Mesodermal cell (in vitro differentiated cells): Measurements from ENCODE around the gene SLAIN2. TPM values are rescaled to one million over a fixed set of nuclear protein-coding genes. Genes with fewer than 3 reads are reported as not detected.
A peak's percentile ranks its signal among the peaks of the same experiment; 100 is the strongest.
"Not testable (repeated sequence)": the region's sequence is repeated elsewhere in the genome, so short reads cannot be mapped to it uniquely, and the experiment has no call there.

Experiments
- H3K27ac ChIP-seq: 2 replicates; pipeline ENCODE4 v1.7.0; 2013; ENCODE audit warnings: mild to moderate bottlenecking, low read depth, low read length, moderate library complexity; ENCODE audit not compliant: severe bottlenecking
- H3K36me3 ChIP-seq: 2 replicates; pipeline ENCODE4 v1.7.1; 2013; ENCODE audit warnings: mild to moderate bottlenecking, low read length, moderate library complexity; ENCODE audit not compliant: control insufficient read depth, insufficient read depth
- H3K4me1 ChIP-seq: one replicate; pipeline ENCODE4 v1.7.1; 2013; ENCODE audit warnings: mild to moderate bottlenecking, low read length; ENCODE audit not compliant: insufficient read depth, control insufficient read depth, poor library complexity, severe bottlenecking
- H3K4me3 ChIP-seq: 2 replicates; pipeline ENCODE4 v1.7.0; 2013; ENCODE audit warnings: low read length, control low read depth, mild to moderate bottlenecking; ENCODE audit not compliant: insufficient read depth, poor library complexity, severe bottlenecking; ENCODE audit errors: extremely low read depth
- H3K9me3 ChIP-seq: 2 replicates; pipeline ENCODE4 v1.7.1; 2013; ENCODE audit warnings: mild to moderate bottlenecking, low read length, moderate library complexity; ENCODE audit not compliant: control insufficient read depth
- WGBS, 2 experiments: methylation state at CpG; one replicate each; pipeline ENCODE4 v1.1.5; 2013; ENCODE audit warnings: missing lambda C conversion rate in 2 of 2; ENCODE audit not compliant: insufficient coverage in 2 of 2; 5-methylcytosine and 5-hydroxymethylcytosine counted together
- polyA plus RNA-seq, 2 experiments: library from polyadenylated mRNA; stranded (reverse); fragments of 50-300 nt; gene quantifications; one replicate each; pipeline ENCODE4 v1.2.3, GENCODE V29; 2013

Gene SLAIN2
- polyA plus RNA-seq (2013, experiment 1 of 2) = 53.7 TPM
- 54.1 TPM for polyA plus RNA-seq (2013, experiment 2 of 2)

DNA sequence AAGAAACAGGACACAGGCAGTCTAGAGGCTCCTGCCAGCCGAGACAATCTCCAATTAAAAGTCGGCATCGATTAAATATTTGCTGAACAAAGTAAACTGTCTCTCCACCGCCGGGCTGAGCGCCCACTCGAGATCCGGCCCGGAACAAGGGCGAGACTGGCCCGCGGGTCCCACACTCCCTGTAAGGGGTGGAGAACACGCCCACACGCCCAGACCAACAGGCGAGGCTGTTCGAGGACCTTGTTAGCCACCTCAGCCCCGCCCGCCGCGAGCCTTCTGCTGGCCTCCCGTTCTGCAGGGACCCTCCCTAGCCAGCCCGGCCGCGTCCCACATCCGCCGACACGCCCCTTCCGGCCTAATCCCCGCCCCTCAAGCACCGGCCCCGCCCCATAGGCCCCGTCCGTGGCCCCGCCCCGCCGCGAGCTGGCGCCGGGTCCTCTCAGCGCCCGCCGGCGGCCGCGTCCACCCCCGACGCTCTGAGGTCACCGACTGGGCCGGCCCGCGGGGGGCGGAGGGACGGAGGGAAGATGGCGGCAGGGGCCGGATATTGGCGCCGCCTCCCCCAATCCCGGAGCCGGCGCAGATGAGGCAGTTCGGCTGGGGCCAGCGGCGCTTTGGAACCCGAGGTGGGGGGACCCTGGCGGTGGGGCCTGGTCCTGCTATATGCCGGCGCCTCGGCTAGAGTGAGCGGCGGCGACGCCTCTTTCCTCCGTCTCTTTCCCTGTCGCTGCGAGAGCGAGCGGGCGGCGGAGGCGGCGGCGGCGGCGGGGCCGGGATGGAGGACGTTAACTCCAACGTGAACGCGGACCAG lies at the start of gene SLAIN2:
SLAIN2 (plus strand) TSS at position 565 of the 811 bp plus-strand sequence; CDS start at position 776, 211 bp downstream.
- no peaks in the 10 kb centered on the region for H3K9me3 ChIP-seq
- peaks cover 32% of the 10 kb centered on the region for H3K4me1 ChIP-seq
- H3K4me3 ChIP-seq = peak within 1 kb of the TSS; percentile 95
- 0% methylated on average over 50 to 54 of the region's 89 CpGs for WGBS, 2 experiments
- peak within 1 kb of the TSS; percentile 97 for H3K27ac ChIP-seq
- H3K36me3 ChIP-seq = peaks cover under 1% of the 10 kb centered on the region

DNA sequence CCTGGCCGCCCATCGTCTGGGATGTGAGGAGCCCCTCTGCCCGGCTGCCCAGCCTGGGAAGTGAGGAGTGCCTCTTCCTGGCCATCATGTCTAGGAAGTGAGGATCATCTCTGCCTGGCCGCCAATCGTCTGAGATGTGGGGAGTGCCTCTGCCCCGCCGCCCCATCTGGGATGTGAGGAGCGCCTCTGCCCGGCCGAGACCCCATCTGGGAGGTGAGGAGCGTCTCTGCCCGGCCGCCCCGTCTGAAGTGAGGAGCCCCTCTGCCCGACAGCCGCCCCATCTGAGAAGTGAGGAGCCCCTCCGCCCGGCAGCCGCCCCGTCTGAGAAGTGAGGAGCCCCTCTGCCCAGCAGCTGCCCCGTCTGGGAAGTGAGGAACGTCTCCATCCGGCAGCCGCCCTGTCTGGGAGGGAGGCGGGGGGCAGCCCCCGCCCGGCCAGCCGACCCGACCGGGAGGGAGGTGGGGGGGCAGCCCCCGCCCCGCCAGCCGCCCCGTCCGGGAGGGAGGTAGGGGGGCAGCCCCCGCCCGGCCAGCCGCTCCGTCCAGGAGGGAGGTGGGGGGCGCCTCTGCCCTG lies 49.0 kb upstream of the SLAIN2 start:
- not testable (repeated sequence) for H3K36me3 ChIP-seq, H3K4me3 ChIP-seq, H3K9me3 ChIP-seq, H3K27ac ChIP-seq, H3K4me1 ChIP-seq
- 93 to 99% methylated on average over 14 to 23 of the region's 40 CpGs for WGBS, 2 experiments

DNA sequence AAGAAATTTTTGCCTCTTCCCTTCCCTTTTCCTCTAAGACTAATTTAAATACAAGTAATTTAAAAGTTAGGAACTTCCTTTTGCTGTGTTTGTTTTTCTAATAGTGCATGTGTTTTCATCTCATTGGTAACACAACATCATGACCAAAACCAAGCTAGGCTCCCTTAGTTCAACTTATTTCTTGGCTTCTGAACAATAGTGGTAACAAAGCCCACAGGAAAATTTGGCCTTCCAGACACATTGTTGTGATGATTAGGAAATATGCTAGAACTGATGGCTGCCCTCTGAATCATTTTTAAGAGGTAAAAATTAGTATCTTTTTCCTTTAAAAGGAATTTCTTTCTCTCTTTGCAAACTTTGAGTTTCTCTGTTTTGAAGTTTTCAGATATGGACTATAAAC lies 46.2 kb upstream of the SLAIN2 start:
- Histone ChIP-seq H3K9me3 (no peaks in the 10 kb centered on the region), H3K4me1 (no peaks in the 10 kb centered on the region), H3K4me3 (no peak overlapping the region), H3K36me3 (no peaks in the 10 kb centered on the region), H3K27ac (no peak overlapping the region)

DNA sequence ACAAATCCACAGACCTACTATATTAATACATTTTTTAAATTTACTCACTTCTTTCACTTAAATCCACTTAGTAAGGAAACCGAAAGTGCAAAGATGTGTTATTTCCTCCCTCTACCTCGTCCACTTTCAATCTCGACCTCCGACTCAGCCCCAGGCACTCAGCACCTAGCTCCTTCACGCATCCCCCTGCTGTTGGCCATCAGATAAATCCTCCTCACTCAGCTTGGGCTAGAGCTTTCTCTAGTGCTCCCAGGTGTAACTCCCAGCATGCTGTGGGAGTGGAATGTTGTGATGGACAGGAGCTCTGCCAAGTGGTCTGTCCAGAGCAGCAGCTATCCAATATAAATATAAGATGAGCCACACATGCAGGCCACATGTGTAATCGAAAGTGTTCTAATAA lies 45.0 kb upstream of the SLAIN2 start:
- 85 to 86% methylated on average over 5 of the region's 6 CpGs for WGBS, 2 experiments
- Histone ChIP-seq H3K4me1 (no peaks in the 10 kb centered on the region), H3K4me3 (no peak overlapping the region), H3K9me3 (no peaks in the 10 kb centered on the region), H3K27ac (no peak overlapping the region), H3K36me3 (no peaks in the 10 kb centered on the region)

DNA sequence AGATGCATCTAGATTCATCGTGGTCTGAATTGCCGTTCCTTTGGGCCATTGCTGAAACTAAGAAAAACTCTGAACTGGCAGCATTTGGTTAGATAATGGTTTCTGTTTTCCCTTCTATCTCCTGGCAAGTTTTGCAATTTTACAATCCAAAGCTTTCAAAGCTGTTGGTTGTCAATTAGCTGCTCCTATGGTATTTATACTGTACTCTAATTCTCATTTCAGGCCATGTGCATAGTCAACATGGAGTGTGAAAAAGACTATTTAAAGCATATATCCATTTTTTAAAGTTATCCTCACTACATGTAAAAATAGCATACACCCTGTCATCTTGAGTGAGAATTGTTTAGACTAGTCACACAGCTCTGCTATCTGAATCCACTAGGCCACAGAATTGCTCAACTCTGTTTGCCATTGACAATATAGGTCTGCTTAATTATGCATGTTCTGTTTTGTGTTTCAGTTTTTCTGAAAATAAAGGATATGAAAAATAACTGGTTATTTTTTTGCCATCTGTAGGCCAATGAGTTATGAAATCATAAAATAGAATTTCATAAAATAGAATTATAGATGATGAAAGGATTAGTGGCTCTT lies 44.0 kb upstream of the SLAIN2 start:
- Histone ChIP-seq H3K27ac (no peak overlapping the region), H3K4me3 (no peak overlapping the region), H3K9me3 (no peaks in the 10 kb centered on the region), H3K36me3 (no peaks in the 10 kb centered on the region), H3K4me1 (no peaks in the 10 kb centered on the region)
- WGBS, 2 experiments = 100% methylated on average over 1 to 2 of the region's 2 CpGs

DNA sequence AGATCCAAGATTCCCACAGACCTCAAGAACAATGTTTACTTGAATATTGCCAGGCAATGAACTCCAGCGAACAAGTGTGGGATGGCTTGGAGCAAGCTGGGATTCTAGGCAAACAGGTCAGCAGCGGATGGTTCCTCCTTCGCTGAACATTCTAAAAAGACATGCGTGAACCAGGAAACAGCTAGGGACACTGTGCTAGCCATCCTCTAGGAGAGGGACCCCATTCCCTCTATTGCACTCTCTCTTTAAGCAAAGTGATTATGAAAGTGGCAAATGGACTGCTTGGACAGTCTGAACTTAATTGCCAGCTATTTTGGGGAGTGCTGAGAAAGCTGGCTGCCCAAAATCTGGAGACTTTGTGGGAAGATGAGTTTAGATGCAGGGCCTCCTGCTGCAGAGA lies 41.8 kb upstream of the SLAIN2 start:
- H3K27ac ChIP-seq = no peak overlapping the region
- no peaks in the 10 kb centered on the region for H3K4me1 ChIP-seq
- 91 to 100% methylated on average over 2 to 4 of the region's 4 CpGs for WGBS, 2 experiments
- no peaks in the 10 kb centered on the region for H3K36me3 ChIP-seq
- no peak overlapping the region for H3K4me3 ChIP-seq
- H3K9me3 ChIP-seq = no peaks in the 10 kb centered on the region

DNA sequence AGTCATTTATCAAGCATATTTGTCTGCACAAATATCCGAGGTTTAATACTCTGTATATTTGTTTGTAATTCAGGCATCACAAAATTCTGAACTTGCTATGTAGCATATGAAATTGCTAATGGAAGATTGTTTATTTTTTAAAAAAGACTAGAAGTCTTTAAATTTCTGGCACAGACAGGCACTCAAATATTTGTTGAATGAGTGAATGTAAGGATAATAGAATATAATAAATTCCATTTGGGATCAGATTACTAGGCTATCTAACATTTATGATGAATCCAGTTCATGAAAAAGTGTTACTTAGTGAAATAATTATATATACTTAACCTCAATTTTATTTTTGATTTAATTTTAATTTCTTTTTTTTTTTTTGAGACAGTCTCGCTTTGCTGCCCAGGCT lies 41.3 kb upstream of the SLAIN2 start:
- no CpG with 5 or more reads among the region's 2 CpGs for WGBS, 2 experiments
- Histone ChIP-seq H3K9me3 (no peaks in the 10 kb centered on the region), H3K36me3 (no peaks in the 10 kb centered on the region), H3K27ac (no peak overlapping the region), H3K4me3 (no peak overlapping the region), H3K4me1 (no peaks in the 10 kb centered on the region)

DNA sequence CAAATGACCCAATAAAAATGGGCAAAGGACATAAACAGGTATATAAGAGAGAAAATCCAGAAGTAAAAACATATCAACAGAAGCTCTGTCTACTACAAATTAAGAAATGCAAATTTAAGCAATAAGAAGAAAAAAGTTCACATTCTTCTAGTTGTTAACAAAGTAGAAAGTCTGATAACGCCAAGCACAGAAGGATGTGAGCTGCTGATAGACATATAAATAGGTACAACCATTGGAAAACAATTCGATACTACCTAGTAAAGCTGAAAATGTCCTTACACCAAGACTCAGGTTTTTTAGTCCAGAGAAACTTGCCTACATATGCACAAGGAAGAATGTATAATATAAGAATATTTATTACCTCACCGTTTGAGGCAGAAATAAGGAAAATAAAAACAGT lies 35.8 kb upstream of the SLAIN2 start:
- Histone ChIP-seq H3K4me3 (no peak overlapping the region), H3K9me3 (no peaks in the 10 kb centered on the region), H3K27ac (no peak overlapping the region), H3K36me3 (no peaks in the 10 kb centered on the region), H3K4me1 (no peaks in the 10 kb centered on the region)
- 83% methylated on average over 1 of the region's 3 CpGs; no CpG with 5 or more reads in 1 of the 2 experiments for WGBS, 2 experiments

DNA sequence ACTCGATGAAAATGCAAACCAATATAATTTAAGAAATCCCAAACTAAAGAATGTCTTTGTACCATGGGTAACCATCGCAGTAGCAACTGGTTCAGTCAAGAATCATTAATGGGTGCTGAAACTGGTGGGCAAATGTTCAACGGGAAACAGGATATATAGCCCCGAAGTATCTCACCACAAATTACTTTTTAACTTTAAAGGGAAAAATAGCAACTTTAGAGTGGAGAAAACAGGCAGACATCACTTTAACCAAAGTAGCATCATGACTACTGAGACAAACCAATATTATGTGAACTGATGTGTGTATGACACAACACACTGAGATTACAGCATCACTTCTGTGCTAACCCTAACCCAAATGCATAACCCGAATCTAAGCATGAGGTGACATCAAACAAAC lies 33.8 kb upstream of the SLAIN2 start:
- Histone ChIP-seq H3K27ac (no peak overlapping the region), H3K36me3 (no peaks in the 10 kb centered on the region), H3K9me3 (no peaks in the 10 kb centered on the region), H3K4me1 (no peaks in the 10 kb centered on the region), H3K4me3 (no peak overlapping the region)
- 92% methylated on average over 2 of the region's 5 CpGs; no CpG with 5 or more reads in 1 of the 2 experiments for WGBS, 2 experiments

DNA sequence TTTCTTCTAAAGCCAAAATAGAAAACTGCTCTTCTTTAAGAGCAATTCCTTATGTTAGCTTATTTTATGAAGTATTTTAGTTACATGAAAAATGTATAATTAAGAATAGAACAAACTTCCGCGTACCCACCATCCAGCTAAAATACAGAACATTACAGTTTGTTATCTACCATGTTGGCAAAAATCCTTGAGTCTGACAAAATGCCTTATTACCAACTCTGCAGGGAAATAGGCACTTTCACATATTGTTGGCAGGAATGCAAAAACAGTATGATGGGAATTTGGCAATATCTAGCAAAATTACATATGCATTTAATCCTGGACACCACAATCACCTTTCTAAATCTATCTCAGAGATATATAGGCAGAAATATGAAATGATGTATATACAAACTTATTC lies 32.4 kb upstream of the SLAIN2 start:
- H3K4me3 ChIP-seq = no peak overlapping the region
- H3K4me1 ChIP-seq = no peaks in the 10 kb centered on the region
- H3K36me3 ChIP-seq = no peaks in the 10 kb centered on the region
- no peaks in the 10 kb centered on the region for H3K9me3 ChIP-seq
- no CpG with 5 or more reads among the region's 2 CpGs for WGBS, 2 experiments
- no peak overlapping the region for H3K27ac ChIP-seq

DNA sequence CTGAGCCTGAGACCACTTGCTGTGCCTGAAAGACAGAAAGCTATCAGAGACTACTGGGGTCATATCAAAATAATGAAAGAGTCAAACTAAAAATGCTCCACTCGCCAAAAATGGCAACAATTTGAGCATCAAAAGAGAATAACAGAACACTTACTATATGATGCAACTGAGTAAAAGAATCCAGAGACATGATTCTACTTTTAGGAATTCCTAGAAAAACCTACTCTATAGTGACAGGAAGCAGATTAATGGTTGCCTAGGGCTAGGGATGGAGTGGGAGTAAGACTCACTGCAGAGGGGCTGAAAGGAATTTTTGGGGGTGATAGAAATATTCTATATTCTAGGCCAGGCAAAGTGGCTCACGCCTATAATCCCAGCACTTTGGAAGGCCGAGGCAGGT lies 29.4 kb upstream of the SLAIN2 start:
- no peak overlapping the region for H3K27ac ChIP-seq
- no peak overlapping the region for H3K4me3 ChIP-seq
- H3K9me3 ChIP-seq = no peaks in the 10 kb centered on the region
- no peaks in the 10 kb centered on the region for H3K36me3 ChIP-seq
- H3K4me1 ChIP-seq = peaks cover 2% of the 10 kb centered on the region
- WGBS, 2 experiments = 80% methylated on average over 1 of the region's 3 CpGs; no CpG with 5 or more reads in 1 of the 2 experiments
